Caki2 (cell line): ENCODE results near the gene SON. TPM values are rescaled to one million over a fixed set of nuclear protein-coding genes. Genes with fewer than 3 reads are reported as not detected.
"Not testable (repeated sequence)": the region's sequence is repeated elsewhere in the genome, so short reads cannot be mapped to it uniquely, and the experiment has no call there.

Experiments
- DNase-seq: peaks from one replicate; pipeline ENCODE4 v3.0.0-alpha.2; 2015; ENCODE audit warnings: low read depth
- in situ Hi-C: cut with HindIII; loops from 2 replicates; pipeline ENCODE4 v1.10.0; 2016; ENCODE audit warnings: low sequenced_read_pairs, low pct_unique_long_range_greater_than_20kb, mixed read lengths
- total RNA-seq: library from RNA; depleted of rRNA; stranded (reverse); fragments of >200 nt; shearing (Covaris generic); gene quantifications from 2 replicates; pipeline ENCODE4 v1.2.3, GENCODE V29; 2014; ENCODE audit warnings: low replicate concordance; rRNA removed

SON gene, protein sequence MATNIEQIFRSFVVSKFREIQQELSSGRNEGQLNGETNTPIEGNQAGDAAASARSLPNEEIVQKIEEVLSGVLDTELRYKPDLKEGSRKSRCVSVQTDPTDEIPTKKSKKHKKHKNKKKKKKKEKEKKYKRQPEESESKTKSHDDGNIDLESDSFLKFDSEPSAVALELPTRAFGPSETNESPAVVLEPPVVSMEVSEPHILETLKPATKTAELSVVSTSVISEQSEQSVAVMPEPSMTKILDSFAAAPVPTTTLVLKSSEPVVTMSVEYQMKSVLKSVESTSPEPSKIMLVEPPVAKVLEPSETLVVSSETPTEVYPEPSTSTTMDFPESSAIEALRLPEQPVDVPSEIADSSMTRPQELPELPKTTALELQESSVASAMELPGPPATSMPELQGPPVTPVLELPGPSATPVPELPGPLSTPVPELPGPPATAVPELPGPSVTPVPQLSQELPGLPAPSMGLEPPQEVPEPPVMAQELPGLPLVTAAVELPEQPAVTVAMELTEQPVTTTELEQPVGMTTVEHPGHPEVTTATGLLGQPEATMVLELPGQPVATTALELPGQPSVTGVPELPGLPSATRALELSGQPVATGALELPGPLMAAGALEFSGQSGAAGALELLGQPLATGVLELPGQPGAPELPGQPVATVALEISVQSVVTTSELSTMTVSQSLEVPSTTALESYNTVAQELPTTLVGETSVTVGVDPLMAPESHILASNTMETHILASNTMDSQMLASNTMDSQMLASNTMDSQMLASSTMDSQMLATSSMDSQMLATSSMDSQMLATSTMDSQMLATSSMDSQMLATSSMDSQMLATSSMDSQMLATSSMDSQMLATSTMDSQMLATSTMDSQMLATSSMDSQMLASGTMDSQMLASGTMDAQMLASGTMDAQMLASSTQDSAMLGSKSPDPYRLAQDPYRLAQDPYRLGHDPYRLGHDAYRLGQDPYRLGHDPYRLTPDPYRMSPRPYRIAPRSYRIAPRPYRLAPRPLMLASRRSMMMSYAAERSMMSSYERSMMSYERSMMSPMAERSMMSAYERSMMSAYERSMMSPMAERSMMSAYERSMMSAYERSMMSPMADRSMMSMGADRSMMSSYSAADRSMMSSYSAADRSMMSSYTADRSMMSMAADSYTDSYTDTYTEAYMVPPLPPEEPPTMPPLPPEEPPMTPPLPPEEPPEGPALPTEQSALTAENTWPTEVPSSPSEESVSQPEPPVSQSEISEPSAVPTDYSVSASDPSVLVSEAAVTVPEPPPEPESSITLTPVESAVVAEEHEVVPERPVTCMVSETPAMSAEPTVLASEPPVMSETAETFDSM (N-terminal part only)
- total RNA-seq = 66.6 and 409 TPM in 2 replicates

DNA sequence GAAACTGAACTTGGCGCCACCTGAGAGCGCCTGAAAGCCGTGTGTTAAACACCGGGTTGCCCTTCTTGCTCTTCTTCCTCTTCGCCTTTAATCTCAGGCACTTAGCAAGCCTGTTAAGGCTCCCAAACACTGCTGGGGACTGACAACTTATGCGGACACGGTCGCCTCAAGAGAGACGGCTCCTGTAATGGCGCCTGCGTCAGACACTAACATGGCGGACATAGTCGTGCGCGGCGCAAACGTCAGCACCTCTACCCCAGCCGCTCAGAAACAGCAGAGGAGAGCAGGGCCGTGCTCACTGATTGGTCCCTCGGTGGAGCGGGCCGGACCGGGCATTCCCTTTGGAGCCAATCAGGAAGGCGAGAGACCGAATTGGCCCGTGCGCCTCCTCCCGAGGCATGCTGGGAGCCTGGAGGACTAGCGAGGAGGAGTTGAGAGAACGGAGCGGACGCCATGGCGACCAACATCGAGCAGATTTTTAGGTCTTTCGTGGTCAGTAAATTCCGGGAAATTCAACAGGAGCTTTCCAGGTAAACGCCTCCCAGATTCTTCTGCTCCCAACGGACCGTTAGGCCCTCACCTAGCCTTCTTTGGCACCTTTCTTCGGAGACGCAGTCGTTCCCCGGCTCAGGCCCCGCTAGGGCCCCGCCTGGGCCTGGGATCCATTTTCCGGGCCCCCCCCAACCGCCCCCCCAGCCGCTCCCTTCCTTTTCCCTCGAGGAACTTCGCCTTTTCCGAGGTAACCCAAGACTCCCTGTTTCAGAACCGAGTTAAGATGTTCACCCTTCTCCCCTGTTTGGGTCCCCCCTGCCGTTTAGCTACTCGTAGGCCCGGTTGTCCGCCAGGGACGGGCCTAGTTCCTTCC lies at the start of gene SON:
SON (plus strand) TSS at position 399 of the 865 bp plus-strand sequence; CDS start at position 454, 55 bp downstream.
- DNase-seq = peak; percentile 98
- in situ Hi-C loops = no loop called here

DNA sequence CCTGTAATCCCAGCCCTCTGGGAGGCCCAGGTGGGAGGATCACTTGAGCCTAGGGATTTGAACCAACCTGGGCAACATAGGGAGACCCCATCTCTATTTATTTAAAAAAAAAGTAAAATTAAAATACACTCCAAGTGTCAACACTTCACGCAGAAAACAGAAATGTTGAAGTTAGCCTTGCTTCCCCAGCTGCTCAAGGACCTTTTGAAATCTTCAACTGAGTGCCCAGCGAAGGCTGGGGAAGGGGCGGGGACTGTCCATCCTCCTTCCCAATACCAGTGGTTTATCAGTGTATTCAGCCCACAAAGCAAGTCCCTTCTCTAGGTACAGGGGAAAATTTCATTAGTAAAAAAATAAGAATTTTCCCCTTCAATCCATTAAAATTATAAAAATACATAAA lies 49.1 kb upstream of the SON start:
- no peak for DNase-seq
- in situ Hi-C loops = no loop called here

DNA sequence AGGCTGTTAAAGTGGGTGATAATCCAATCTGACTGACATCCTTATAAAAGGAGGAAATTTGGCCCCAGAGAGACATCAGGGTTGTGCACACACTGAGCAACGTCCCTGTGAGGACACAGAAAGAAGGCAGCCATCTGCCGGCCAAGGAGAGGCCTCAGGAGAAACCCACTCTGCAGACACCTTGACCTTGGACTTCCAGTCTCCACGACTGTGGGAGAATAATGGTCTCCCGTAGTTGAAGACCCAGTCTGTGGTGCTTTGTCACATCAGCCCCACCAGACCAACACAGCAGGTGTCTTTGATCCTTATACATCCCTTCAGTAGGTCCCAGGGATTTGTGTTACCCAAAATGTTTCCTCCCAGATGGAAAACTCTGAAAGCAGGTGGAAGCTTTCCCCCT lies 47.1 kb upstream of the SON start:
- no peak for DNase-seq
- in situ Hi-C loops = no loop called here

DNA sequence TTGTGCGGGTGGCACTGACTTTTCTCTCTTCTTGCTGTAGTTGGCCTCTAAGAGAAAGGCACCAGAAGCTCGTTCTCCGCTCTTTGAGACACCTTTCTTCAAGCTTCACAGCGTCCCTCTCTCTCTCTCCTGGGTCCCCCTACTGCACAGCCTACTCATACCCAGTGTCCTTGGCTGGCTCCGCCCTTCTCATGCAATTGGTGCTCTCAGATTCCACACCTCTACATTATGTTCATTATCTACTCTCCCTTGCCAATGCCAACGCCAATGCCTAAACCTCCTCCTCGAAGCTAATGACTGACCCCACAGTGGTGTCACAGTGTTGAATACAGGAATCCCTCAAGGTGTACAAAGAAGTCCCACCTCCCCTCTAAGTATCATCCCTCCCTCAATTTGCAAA lies 46.5 kb upstream of the SON start:
- no peak for DNase-seq
- in situ Hi-C loops = no loop called here

DNA sequence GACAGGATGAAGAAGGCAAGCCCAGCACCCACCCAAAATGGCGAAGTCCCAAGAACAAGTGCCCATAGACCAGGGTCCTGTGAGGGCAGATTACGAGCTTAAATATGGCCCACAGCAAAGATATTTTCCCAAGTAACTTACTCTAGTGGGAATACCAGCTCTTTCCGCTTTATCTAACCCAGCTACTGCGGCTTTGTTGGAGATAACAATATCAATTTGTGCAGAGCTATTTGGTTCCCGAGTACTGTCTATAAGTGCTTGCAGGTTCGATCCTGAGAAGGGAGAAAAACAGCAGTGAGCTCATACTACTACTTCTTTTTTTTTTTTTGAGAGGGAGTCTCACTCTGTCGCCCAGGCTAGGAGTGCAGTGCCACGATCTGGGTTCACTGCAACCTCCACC lies 37.0 kb upstream of the SON start:
- no peak for DNase-seq
- in situ Hi-C loops = no loop called here

DNA sequence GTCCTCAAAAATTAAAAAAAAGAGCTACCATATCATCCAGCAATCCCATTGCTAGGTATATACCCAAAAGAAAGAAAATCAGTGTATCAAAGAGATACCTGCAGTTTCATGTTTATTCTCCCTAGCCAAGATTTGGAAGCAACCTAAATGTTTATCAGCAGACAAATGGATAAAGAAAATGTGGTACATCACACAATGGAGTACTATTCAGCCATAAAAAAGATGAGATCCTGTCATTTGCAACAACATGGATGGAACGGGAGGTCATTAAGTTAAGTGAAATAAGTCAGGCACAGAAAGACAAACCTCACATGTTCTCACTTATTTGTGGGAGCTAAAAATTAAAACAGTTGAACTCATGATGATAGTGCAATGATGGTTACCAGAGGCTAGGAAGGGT lies 35.8 kb upstream of the SON start:
- in situ Hi-C loops, DNase-seq: not testable (repeated sequence)

DNA sequence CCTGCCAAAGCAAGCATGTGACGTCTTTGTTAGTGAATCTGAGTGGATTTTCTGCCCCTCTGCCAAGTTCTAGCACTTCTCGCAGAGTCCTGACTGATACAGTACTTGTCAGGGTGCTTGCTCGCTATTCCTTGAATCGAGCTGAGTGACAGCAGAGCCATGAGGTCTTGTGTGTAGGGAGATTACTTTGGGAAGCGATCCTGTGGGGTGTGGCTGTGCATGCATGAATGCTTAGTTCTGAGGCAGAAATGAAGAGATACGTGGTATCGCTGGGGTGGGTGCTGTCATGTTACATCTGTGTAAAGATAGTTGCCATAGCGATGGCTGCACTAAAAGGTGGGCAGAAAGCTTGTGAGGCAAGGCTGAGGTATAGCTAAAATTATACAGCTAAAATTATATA lies 32.0 kb upstream of the SON start:
- in situ Hi-C loops = no loop called here
- DNase-seq = no peak

DNA sequence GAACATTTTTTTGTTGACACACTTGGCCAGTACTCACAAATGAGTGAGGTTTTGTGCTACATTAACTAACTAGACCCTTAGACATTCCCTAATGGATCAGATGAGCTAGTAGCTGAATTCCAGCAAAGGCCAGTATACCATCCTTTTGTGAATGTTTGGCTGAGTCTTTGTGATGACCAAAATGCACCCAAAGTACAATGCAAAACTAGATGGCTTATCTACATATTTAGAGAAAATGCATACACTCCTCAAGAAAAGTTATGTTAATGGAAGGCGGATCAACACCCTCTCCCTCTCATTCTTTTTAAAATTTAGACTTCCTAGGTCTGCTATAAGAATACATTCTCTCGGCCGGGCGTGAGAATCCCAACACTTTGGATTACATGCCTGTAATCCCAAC lies 31.2 kb upstream of the SON start:
- DNase-seq = no peak
- in situ Hi-C loops = no loop called here

DNA sequence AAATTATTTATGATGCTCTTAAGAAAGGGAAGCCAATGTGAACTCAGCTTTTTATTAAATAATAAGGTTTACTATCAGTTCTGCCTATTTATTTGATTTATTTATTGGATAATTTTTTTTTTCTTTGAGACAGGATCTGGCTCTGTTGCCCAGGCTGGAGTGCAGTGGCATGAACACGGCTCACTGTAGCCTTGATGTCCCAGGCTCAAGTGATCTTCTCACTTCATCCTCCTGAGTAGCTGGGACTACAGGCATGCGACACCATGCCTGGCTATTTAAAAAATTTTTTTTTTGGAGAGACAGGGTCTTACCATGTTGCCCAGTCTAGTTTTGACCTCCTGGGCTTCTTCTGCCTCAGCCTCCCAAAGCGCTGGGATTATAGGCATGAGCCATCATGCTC lies 30.4 kb upstream of the SON start:
- no peak for DNase-seq
- in situ Hi-C loops = no loop called here

DNA sequence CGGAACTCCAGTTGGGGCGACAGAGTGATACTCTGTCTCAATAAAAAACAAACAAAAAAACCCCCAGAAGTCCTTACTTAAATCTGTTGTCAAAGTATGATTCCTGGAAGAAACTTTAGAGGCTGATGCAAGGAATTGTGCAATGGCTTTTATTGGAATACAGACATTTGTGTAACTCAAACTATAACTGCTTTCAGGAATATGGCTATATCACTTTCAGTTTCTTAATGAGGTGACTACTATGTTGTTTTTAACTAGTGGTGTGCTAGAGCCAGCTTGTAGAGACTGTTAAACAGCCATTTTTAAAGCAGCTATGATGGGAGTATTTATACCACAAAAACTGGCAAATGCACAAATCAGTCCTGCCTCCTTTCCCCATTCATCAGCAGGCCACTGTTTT lies 28.6 kb upstream of the SON start:
- in situ Hi-C loops = no loop called here

DNA sequence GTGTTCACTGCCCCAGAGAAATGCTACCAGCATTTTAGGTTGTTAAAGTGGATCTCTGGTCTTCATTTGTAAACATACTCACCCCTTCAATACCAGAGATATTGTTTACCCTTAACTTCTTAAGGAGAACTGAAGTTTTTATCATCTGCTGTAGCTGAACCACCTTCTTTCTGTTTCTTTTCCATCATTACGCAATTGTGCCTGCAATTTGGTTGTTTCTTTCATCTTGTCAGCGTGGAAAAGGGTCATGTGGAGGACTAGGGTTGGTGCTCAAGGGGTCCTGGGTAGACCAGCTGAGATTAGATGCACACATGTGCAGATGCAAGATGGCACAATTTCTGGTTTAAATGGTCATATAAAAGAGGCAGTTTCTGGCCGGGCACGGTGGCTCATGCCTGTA lies 23.9 kb upstream of the SON start:
- DNase-seq = no peak
- in situ Hi-C loops = no loop called here

More for the DNA sequence above, 28.6 kb upstream of the SON start:
- no peak for DNase-seq

DNA sequence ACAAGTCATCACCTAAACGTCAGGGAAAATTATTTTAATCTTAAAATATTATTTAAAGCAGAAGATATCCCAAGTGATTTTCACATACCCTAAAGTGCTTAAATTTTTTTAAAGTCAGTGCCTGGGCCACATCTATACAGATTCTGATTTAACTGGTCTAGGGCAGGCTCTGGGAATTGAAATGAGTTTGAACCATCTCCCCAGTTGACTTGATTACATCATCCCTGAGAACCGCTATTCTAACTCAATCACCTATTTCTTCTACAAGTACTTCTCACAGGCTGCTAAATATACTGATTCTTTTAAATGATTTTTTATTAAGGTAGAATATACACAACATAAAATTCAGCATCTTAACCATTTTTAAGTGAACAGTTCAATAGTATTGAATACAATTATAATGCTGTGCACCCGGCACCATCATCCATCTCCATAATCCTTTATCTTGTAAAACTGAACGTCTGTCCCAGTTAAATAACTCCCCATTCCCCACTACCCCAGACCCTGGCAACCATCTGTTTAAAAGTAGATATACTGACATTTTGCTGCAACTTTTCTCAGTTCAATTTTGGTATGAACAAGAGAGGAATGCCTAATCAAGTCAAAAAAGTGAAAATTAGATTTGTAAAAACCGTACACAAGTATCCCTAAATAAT lies 20.4 kb upstream of the SON start:
- no peak for DNase-seq
- in situ Hi-C loops = no loop called here

DNA sequence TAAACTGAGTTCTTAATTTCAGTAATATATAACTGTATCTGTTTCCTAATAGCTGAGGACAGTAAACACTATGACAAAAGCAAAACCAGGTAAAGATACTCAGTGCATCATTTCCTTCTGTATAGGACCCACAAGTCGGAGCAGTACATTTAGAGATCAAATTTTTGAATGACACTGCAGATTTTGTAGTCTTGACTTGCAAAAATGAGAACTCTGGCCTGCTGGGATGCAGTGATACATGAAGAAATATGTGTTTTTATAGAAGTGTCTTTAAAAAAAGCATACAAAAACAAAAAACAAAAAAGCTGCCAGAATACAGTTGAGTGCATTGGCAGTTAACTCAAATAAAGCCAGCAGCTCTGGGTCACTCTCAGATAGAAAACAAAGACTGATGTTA lies 19.9 kb upstream of the SON start:
- in situ Hi-C loops = no loop called here
- no peak for DNase-seq

DNA sequence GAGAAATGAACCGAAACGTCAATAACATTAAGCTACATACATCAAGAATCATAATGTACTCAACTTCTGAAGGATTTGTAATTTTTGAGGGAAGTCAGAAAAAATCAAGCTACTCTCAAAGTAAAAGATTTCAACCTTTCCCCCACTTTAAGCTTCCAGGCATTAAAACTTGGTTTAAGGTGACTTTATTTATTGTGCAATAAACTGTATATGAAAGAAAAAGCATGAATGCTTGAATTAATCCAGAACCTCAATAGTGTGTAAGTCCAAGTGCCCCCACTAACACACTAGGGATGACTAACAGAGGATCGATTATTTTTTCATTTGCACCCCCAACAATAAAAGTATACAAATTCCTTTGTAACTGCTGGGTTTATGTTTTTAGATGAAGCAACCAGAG lies 11.8 kb upstream of the SON start:
- in situ Hi-C loops = no loop called here

DNA sequence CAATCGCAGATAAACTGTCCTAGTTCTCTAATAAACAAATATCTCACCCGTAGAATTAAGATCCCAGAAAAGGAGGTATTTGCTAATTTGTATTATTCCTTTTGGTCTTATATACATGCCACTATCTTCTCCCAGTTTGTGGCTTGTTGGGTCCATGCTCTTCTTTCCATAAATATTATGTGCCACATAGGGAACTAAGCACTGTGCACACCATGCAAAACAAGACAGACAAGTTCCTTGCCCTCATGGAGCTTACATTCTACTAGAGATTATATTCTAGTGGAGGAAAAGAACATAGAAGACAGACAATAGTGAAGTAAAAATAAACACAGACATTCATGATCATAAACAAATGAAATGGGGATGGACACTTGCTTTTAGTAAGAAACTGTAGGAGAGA lies 5.6 kb upstream of the SON start:
- in situ Hi-C loops = no loop called here
- DNase-seq = no peak

More for the DNA sequence above, 11.8 kb upstream of the SON start:
- no peak for DNase-seq

DNA sequence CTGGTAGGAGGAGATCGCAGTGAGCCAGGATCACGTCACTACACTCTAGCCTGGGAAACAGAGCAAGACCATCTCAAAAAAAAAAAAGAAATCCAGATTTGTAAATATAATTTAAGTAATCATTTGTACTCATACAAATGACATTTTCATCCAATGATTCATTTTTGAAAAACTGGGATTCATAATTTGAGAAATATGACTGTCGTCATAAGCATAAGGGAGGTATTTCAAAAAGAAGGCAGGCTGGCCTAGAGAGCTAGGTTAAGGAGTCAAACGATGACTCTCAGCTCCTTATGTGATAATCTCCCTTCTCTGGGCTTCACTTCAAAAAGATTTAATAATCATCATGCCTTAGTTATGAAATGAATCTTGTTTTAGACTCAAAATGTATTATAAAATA lies 3.2 kb upstream of the SON start:
- in situ Hi-C loops = no loop called here
- no peak for DNase-seq

DNA sequence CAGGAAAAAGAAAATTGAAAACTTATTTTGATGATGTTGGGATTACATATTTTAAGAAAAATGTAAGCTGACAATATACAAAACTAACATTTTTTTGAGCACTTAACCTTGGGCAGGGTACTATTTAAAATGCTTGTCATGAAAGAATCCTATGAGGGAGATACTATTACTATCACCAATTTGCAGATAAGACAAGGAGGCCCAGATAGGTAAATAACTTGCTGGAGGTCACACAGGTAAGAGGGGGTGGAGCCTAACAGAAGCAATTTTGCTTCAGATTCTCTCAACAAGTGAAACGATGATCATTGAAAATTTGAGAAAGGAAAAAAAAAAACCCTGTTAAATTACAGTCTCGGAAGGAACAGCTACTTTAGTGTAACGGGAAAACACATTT lies 2.1 kb upstream of the SON start:
- in situ Hi-C loops = no loop called here

More for the DNA sequence above, 2.1 kb upstream of the SON start:
- no peak for DNase-seq
